HG02798 (cell line): ENCODE results near the gene VWA2.

Source experiments
- ATAC-seq: cut with Tn5 transposase; IDR thresholded peaks from one replicate; pipeline ENCODE4 v1.9.1; 2021; ENCODE audit warnings: mild to moderate bottlenecking; ENCODE audit not compliant: unreplicated experiment, poor library complexity

The VWA2 gene

DNA sequence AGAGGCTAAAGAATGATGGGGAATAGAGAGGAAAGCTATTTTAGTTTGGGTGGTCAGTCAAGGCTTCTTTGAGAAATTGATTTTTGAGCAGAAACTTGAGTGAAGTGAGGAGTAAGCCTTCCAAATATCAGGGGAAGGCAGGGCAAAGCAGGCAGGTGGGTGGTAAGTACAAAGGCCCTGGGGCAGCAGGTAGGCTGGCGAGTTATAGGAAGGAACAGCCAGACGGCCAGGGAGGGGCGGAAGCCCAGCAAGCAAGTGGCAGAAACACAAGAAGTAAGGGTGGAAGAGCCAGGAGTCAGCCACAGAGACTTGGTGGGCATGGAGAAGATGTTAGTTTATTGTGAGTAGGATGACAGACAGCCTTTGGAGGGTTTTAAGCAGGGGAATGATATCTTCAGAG is 34.9 kb downstream of the VWA2 start:
- ATAC-seq: no peak

DNA sequence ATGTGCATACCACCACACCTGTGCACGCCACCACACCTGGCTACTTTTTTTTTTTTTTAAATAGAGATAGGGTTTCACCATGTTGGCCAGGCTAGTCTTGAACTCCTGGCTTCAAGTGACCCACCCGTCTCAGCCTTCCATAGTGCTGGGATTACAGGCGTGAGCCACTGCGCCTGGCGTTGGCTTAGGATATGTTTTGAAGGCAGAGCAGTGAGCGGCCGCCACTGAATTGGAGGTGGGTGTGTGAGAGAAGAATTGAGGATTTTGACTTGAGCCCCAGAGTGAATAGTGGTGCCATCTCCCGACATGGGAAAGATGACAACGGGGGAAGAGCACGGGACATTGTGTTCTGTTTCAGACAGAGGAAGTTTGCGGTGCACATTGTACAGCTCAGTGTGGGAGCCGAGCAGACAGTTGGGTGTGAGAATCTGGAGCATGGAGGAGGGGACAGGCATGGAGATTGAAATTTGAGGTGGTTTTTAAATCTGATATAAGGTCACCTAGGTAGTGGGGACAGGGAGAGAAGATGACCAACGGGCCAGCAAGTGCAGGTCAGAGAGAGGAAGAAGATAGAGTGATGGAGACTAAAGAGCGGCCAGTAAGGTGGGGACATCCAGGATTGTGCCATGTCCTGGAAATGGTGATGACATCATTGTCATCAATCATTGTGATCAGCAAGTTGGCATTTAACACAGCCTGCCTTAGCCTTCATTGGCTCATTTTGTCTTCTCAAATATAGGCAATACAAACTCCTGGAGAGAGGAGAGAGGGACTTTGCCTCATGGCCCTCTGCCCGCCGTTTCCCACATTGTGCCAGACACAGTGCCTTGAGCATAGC is 35.8 kb downstream of the VWA2 start:
- no peak for ATAC-seq

DNA sequence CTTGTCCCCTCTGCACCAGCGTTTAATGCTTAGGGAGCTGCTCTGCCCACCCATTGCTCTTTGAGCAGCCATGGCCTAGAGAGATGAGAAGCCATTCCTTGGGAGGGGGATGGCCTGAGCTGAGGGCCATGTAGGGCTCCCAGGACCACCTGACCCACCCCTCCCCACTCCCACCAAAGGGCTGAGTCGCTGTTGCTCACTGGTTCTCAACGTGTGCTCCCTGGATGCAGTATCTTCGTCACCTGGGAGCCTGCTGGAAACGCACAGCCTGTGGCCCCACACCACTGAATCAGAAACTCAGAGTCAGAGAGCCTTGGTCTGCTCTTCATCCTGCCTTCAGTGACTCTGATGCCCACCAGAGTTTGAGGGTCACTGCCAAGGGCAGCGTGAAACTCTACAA is 37.0 kb downstream of the VWA2 start:
- ATAC-seq: no peak

DNA sequence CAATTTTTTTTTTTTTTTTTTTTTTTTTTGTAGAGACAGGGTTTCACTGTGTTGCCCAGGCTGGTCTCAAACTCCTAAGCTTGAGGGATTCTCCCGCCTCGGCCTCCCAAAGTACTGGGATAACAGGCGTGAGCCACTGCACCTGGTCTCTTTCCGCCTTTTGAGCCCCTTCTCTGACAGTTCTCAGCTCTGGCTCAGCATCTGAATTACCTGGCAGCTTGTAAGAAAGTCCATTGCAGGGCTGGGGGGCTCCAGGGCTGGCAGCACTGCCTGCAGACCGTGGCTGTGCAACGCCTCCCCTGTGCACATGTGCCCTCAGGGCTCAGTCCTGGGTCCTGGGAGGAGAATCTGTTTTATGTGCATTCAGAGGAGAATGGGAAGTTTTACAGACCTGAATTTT is 37.6 kb downstream of the VWA2 start:
- ATAC-seq: no peak

DNA sequence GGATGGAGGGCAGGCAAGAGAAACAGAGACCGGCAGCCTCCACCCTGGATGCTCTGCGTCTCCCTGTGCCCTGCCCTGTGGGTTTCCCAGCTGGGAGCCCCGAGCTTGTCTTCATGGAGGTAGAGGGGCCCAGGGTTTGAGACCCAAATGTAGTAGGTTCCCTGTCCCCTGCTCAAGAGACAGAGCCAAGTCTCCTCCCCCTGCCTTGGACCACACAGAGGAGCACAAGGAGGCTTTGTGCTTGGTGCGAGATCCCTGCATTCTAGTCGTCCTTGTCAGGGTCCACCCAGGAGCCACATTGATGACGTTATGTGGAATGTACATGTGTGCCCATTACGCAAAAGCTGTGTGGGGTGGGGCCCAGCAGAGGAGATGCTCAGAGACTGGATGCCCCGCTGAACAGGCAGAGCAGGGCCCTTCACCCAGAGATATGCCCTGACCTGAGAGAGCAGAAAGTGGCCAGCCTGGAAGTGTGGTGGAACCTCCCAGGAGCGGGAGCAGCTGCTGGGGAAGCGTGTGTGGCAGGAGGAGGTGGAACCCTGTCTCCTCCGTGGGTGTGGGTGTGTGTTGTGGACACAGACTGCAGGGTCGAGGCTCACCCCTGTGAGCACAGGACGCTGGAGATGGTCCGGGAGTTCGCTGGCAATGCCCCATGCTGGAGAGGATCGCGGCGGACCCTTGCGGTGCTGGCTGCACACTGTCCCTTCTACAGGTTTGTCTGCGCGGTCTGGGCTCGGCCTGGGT is 39.3 kb downstream of the VWA2 start:
- ATAC-seq: no peak

DNA sequence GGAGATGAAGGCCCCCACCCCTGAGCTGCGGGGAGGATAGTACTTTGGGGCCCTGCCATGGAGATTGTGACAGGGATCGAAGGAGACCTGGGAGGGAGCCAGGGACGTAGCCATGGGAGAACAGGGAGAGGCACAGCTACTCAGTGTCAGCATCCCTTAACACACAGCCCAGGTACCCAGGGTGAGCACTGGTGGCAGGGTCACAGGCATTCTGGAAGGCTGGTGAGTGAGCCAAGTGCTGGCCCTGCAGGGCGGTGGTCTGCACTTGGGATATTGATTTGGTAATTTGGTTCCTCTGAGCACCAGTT is 39.8 kb downstream of the VWA2 start:
- ATAC-seq: no peak

DNA sequence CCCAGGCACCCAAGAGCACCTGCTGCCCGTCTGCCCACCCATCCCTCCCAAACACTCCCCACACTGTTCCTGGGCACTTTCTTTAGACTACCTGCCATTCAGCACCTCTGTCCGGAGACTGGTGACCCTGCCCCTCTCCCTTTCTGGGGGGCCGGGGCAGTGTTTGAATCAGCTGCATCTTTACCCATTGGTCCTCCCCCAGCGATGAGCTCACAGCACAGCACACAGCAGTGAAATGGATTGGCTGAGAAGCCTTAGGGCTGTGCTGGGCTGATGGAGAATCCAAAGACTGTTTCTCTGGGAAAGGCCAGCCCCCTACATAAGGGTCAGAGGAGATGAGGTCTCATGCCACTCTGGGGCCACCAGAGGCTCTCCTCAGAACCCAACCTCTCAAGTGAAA is 40.2 kb downstream of the VWA2 start:
- ATAC-seq: no peak

DNA sequence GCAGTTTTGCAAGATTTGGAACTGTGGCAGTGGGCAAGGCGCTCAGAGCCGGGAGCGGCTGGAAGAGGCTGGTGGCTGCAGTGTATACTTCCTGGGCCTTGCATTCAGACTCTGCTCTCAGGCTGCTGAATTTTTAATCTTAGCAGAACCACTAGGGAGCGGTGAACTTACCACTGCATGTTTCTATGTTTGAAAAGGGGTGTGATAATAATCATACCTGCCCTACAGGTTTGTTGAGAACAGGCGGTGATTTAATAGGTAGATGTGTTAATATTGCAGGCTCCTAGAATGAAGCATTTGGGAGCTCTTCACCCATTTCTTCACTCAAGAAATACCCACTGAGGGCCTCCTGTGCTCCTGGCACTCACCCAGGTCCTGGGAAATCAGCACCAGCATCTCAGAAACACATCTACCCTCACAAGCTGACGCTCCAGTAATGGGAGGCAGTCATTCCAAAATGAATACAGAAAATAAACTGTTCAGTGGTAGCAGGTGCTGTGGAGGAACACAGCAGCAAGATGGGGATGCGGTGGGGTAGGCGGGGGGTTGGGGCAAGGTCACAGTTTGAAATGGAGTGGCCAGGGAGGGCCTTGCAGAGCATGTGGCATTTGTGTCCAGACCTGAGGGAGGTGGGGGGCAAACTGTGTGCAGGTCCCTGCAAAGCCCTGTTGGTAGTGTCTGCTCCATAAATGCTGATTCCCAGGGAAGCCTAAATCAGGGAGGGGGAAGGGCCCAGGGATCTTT is 41.0 kb downstream of the VWA2 start:
- no peak for ATAC-seq

DNA sequence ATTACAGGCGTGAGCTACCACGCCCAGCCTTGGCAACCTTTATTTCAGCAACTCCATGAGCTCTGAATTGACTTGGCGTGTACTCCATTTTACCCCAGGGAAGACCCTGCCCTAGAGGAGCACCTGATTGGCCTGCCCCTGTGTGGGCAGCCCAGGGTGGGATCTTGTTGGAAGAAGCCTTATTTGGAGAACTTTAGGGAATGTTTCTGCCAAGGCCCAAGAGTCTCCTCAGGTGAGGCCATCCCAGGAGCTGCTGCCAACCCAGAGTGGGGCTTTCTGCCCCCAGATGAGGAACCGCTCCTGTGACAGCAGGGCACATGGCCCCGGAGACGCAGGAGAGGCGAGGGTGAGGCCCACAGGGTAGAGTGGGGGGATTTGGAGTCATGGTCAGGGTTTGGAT is 42.0 kb downstream of the VWA2 start:
- no peak for ATAC-seq

DNA sequence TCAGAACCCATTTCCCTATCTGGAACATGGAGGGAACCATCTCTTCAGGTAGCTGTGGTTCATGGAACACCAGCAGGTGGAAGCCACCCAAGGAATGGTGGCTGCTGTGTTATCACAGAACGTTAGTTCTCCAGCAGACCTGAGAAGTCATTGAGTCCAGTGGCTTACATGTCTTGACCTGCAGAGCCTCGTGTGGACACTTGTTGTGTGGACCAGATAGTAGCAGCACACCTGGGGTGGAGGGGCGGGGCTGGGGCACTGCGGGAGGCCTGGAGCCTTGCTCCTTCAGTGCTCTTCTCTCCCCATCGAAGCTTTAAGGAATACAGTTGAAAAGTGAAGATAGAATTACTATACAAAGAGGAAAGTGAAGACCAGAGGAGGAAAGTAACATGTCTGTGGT is 42.4 kb downstream of the VWA2 start:
- no peak for ATAC-seq

DNA sequence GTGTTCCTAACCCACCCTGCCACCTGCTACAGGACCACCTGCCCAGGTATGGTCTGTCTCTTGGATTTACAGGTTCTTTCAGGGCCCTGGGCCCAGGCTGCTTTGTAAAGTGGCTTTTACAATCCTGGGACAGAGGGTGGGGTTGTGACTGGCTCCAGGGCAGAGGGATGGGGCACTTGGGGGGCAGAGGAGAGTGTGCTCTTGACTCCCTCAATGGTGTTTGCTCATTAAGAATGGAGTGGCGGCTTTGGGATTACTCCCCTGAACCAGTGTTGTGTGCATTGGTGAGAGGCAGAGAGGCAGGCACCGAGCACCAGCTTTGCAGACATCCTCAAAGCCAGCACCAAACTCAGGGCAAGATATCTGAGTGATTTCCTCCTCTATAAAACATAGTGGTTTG is 43.5 kb downstream of the VWA2 start:
- no peak for ATAC-seq

DNA sequence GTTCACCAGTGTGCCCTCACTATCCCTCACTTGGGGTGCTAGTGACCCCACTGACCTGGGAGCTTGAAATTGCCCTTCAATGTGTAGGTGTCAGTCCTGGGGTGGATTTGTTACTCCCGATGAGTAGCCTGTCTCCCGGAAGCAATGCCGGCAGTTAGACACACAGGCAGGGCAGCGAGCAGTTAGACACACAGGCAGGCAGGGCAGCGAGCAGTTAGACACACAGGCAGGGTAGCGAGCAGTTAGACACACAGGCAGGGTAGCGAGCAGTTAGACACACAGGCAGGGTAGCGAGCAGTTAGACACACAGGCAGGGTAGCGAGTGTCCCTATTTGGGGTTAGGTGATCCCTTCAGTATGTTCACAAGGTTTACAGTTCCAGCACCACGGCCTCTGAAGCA is 44.0 kb downstream of the VWA2 start:
- ATAC-seq: no peak

DNA sequence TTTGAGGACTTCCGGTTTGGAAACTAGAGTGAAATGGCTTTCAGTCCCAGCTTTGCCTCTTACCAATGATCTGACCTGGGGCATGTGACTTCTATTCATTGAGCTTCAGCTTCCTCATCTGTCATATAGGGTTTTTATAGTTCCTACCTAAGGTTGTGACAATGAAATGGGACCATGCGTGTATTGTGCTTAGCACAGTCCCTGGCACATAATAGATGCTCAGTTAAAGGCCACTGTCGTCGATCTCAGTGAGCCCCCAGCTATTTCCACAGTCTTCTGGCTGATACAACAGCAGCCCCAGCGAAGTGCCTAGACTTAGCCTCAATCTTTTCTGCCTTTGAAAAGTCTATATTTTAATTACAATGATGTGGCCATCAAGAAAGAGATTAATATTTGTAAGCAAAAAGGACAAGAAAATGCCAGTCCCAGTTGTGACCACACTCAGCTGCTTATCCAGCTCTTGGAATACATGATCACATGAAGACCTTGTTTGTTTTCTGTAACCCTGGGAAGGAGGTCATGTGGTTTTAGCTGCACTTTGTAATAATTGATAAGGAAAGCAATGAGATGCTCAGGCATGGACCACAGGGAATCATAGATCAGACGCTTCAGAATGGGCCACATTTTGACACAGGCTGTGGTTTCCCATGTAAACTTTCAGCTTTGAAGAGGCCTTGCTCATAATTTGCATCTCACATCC is 44.6 kb downstream of the VWA2 start:
- ATAC-seq: no peak

DNA sequence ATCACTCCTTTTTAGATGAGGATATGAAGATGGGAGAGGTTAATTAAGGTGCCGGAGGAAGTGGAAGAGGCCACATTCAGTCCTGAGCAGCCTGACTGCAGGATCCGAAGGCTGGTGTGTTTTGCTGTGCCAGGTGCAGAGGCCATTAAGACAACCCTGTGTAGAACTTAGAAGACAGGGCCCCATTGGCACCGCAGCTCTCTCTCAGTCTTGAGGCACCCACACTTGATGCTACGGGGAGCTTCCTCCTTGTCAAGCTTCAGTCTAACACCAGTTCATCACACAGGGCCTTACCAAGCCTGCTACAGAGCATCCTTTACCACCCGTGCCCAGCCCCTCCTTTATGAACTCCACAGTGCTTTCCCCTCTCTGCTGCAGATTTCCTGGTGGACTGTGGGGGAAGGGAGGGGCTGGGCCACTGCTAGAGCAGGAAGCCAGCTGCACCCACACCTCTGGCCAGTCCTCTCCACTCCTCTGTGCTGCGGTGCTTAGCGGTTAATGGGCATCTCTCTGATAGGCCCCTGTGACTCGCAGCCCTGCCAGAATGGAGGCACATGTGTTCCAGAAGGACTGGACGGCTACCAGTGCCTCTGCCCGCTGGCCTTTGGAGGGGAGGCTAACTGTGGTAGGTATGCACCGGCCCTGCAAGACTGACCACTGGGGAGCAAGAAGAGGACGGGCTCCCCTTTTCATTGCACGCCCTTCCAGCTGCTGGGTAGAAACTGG is 45.5 kb downstream of the VWA2 start:
- no peak for ATAC-seq

DNA sequence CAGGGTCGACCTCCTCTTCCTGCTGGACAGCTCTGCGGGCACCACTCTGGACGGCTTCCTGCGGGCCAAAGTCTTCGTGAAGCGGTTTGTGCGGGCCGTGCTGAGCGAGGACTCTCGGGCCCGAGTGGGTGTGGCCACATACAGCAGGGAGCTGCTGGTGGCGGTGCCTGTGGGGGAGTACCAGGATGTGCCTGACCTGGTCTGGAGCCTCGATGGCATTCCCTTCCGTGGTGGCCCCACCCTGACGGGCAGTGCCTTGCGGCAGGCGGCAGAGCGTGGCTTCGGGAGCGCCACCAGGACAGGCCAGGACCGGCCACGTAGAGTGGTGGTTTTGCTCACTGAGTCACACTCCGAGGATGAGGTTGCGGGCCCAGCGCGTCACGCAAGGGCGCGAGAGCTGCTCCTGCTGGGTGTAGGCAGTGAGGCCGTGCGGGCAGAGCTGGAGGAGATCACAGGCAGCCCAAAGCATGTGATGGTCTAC is 46.9 kb downstream of the VWA2 start:
- no peak for ATAC-seq

DNA sequence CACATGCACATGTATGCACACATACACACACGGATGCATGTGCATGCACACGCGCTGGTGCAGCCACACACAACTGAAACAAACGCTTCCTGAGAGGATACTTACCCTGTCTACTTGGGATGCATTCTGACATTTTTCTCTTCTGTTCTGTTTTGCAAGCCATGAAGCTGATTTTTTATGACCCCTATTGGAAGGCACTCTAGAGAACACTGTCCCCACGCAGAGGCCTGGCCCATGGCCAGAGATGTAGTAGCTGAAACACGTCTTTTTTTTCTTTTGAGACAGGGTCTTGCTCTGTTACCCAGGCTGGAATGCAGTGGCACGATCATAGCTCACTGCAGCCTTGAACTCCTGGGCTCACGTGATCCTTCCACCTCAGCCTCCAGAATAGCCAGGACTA is 47.9 kb downstream of the VWA2 start:
- no peak for ATAC-seq

DNA sequence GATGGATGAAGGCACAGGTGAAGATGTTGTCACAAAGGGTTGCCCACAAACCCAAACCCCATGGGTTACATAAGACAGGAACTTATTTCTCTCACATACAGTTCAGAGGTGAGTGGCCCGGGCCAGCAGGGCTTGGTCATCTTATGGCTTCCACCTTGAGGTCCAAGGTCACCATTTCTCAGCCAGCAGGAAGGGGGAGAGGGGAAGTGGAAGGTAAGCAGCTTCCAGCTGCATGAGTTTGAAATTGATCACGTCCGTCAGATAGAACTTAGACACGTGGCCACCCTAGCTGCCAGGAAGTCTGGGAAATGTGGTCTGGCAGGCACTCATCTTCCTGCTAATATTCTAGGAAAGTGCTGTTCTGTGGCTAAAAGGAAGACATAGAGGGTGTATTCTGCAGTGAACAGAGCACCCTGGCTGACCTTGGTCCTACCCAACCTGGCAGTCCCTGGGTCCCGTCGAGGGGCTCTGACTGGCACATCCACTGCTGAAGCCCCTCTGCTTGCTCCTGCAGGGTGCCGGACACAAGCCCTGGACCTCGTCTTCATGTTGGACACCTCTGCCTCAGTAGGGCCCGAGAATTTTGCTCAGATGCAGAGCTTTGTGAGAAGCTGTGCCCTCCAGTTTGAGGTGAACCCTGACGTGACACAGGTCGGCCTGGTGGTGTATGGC is 49.5 kb downstream of the VWA2 start:
- ATAC-seq: no peak

DNA sequence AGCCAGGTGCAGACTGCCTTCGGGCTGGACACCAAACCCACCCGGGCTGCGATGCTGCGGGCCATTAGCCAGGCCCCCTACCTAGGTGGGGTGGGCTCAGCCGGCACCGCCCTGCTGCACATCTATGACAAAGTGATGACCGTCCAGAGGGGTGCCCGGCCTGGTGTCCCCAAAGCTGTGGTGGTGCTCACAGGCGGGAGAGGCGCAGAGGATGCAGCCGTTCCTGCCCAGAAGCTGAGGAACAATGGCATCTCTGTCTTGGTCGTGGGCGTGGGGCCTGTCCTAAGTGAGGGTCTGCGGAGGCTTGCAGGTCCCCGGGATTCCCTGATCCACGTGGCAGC is 50.0 kb downstream of the VWA2 start:
- no peak for ATAC-seq

DNA sequence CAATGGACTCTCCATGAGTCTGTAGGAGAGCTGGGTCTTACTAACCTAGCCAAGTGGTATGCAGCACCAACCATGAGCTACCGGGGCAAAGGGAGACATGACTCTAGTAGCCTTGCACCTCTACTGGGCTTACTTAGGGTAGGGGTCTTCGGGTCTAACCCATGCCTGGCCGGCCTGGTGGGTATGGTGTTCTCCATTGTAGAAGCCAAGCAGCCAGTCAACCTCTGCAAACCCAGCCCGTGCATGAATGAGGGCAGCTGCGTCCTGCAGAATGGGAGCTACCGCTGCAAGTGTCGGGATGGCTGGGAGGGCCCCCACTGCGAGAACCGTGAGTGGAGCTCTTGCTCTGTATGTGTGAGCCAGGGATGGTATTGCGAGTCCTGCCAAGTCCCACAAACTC is 51.0 kb downstream of the VWA2 start:
- no peak for ATAC-seq

DNA sequence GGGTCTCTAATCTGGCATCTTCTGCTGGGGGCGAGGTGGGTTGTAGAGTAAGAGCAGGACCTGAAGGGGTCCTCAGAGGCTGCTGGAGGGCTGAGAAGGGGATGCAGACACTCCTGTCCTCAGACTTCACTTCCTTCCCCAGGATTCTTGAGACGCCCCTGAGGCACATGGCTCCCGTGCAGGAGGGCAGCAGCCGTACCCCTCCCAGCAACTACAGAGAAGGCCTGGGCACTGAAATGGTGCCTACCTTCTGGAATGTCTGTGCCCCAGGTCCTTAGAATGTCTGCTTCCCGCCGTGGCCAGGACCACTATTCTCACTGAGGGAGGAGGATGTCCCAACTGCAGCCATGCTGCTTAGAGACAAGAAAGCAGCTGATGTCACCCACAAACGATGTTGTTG is 52.0 kb downstream of the VWA2 start:
- no peak for ATAC-seq
